IMR-90 (cell line): ENCODE data around the gene PROZ. TPM values are rescaled to one million over a fixed set of nuclear protein-coding genes. Genes with fewer than 3 reads are reported as not detected.

Experiments
- ATAC-seq: fragments of 200-7000 bp; cut with Tn5 transposase; 2 replicates; pipeline ENCODE4 v1.9.1; 2020; ENCODE audit warnings: low read depth, mild to moderate bottlenecking, moderate library complexity
- BruUV-seq: library from RNA; stranded (reverse); fragments of 400-500 nt; replicated peaks from 2 replicates; lab custom pipeline; 2021; lab: Mats Ljungman, UMichigan
- CTCF ChIA-PET: fragments of 300-600 bp; formaldehyde crosslinking; extraction: SDS; loops from one replicate; lab custom pipeline; 2021; ENCODE audit warnings: antibody characterized with exemption; lab: Yijun Ruan, JAX
- POLR2A ChIA-PET: fragments of 300-600 bp; sonication (Branson Sonifier 250); formaldehyde crosslinking; loops from one replicate; lab custom pipeline; 2022; ENCODE audit warnings: antibody characterized with exemption; ENCODE audit not compliant: unreplicated experiment; lab: Charles Lee
- DNase-seq: peaks from one replicate; pipeline ENCODE4 v3.0.0; 2013
- H2AFZ ChIP-seq: replicated peaks from 2 replicates; pipeline ENCODE3; 2013; ENCODE audit warnings: low read length, mild to moderate bottlenecking; ENCODE audit not compliant: poor library complexity
- H2AK5ac ChIP-seq: 2 replicates; pipeline ENCODE4 v1.6.1; 2013; ENCODE audit warnings: low read depth, low read length, inconsistent platforms
- H2AK9ac ChIP-seq: replicated peaks from 2 replicates; pipeline ENCODE3; 2013; ENCODE audit warnings: mild to moderate bottlenecking, low read depth, low read length, moderate library complexity; ENCODE audit not compliant: poor library complexity
- H2BK120ac ChIP-seq: 2 replicates; pipeline ENCODE4 v1.6.1; 2013; ENCODE audit warnings: low read depth, low read length, inconsistent platforms
- H2BK15ac ChIP-seq: 3 replicates; pipeline ENCODE4 v1.6.1; 2013; ENCODE audit warnings: low read depth, low read length, inconsistent platforms
- H2BK20ac ChIP-seq: 2 replicates; pipeline ENCODE4 v1.6.1; 2013; ENCODE audit warnings: low read depth, mild to moderate bottlenecking, inconsistent platforms, low read length, moderate library complexity
- H2BK5ac ChIP-seq: 2 replicates; pipeline ENCODE4 v1.6.1; 2013; ENCODE audit warnings: mild to moderate bottlenecking, low read depth, low read length, inconsistent platforms; ENCODE audit not compliant: poor library complexity, severe bottlenecking
- H3K14ac ChIP-seq: replicated peaks from 2 replicates; pipeline ENCODE4 v1.6.1; 2013; ENCODE audit warnings: low read depth, low read length, inconsistent platforms
- H3K18ac ChIP-seq: 2 replicates; pipeline ENCODE4 v1.6.1; 2013; ENCODE audit warnings: low read depth, low read length, control low read depth
- H3K23ac ChIP-seq: 2 replicates; pipeline ENCODE4 v1.6.1; 2013; ENCODE audit warnings: low read depth, low read length, inconsistent platforms
- H3K27ac ChIP-seq: 2 replicates; pipeline ENCODE4 v1.5.1; 2013; ENCODE audit warnings: mild to moderate bottlenecking, control low read depth, low read length; ENCODE audit not compliant: insufficient read depth
- H3K27me3 ChIP-seq: 2 replicates; pipeline ENCODE4 v1.6.1; 2013; ENCODE audit warnings: low read length; ENCODE audit not compliant: control insufficient read depth, insufficient read depth
- H3K36me3 ChIP-seq: 2 replicates; pipeline ENCODE4 v1.6.1; 2013; ENCODE audit warnings: low read length, mixed read lengths; ENCODE audit not compliant: control insufficient read depth, insufficient read depth
- H3K4ac ChIP-seq: 2 replicates; pipeline ENCODE4 v1.6.1; 2013; ENCODE audit warnings: low read depth, low read length, inconsistent platforms
- H3K4me1 ChIP-seq: 2 replicates; pipeline ENCODE4 v1.6.1; 2013; ENCODE audit warnings: low read length, mixed read lengths; ENCODE audit not compliant: control insufficient read depth, insufficient read depth
- H3K4me2 ChIP-seq: 2 replicates; pipeline ENCODE4 v1.6.1; 2013; ENCODE audit warnings: low read depth, mild to moderate bottlenecking, control low read depth, low read length, moderate library complexity
- H3K4me3 ChIP-seq: 2 replicates; pipeline ENCODE4 v1.5.1; 2013; ENCODE audit warnings: low read depth, mild to moderate bottlenecking, control low read depth, low read length, moderate library complexity; ENCODE audit not compliant: insufficient read depth
- H3K56ac ChIP-seq: 2 replicates; pipeline ENCODE4 v1.6.1; 2013; ENCODE audit warnings: low read length, inconsistent platforms; ENCODE audit not compliant: insufficient read depth; ENCODE audit errors: extremely low read depth
- H3K79me1 ChIP-seq, 2 experiments: 2 replicates each; pipeline ENCODE4 v1.6.1; 2013; ENCODE audit warnings: low read length in 2 of 2, inconsistent platforms in 1 of 2, low read depth in 1 of 2
- H3K9ac ChIP-seq: 2 replicates; pipeline ENCODE4 v1.6.1; 2013; ENCODE audit warnings: low read depth, low read length, control low read depth
- H3K9me1 ChIP-seq: 2 replicates; pipeline ENCODE4 v1.6.1; 2013; ENCODE audit warnings: low read length, inconsistent platforms; ENCODE audit not compliant: insufficient read depth
- H3K9me3 ChIP-seq: 2 replicates; pipeline ENCODE4 v1.6.1; 2013; ENCODE audit warnings: low read length; ENCODE audit not compliant: control insufficient read depth, insufficient read depth
- H4K20me1 ChIP-seq: 2 replicates; pipeline ENCODE4 v1.6.1; 2013; ENCODE audit warnings: low read length, inconsistent platforms; ENCODE audit not compliant: insufficient read depth
- H4K5ac ChIP-seq: 2 replicates; pipeline ENCODE4 v1.6.1; 2013; ENCODE audit warnings: mild to moderate bottlenecking, low read depth, low read length, control low read depth
- H4K8ac ChIP-seq, 2 experiments: 2 replicates each; pipeline ENCODE4 v1.6.1; 2013; ENCODE audit warnings: low read depth in 2 of 2, low read length in 2 of 2, control low read depth in 1 of 2, inconsistent platforms in 1 of 2
- H4K91ac ChIP-seq: 2 replicates; pipeline ENCODE4 v1.6.1; 2013; ENCODE audit warnings: low read depth, low read length, inconsistent platforms; ENCODE audit not compliant: insufficient read depth
- BHLHE40 ChIP-seq: fragments of 150-350 bp; IDR thresholded peaks from 2 replicates; pipeline ENCODE4 v1.6.1; 2016; ENCODE audit warnings: mild to moderate bottlenecking, low read depth, low read length
- CEBPB ChIP-seq: IDR thresholded peaks from 2 replicates; pipeline ENCODE4 v1.6.1; 2012; ENCODE audit warnings: low read depth, low read length, improper control_type of control experiment
- CHD1 ChIP-seq: IDR thresholded peaks from 2 replicates; pipeline ENCODE4 v1.6.1; 2012; ENCODE audit warnings: low read depth, low read length, improper control_type of control experiment
- FOS ChIP-seq: fragments of 150-350 bp; IDR thresholded peaks from 2 replicates; pipeline ENCODE4 v1.6.1; 2016; ENCODE audit warnings: low read depth, low read length
- MAFK ChIP-seq: IDR thresholded peaks from 2 replicates; pipeline ENCODE4 v1.6.1; 2012; ENCODE audit warnings: low read depth, low read length, improper control_type of control experiment
- MAZ ChIP-seq: IDR thresholded peaks from 2 replicates; pipeline ENCODE4 v1.6.1; 2012; ENCODE audit warnings: low read depth, mild to moderate bottlenecking, low read length, improper control_type of control experiment, moderate library complexity, borderline replicate concordance
- MXI1 ChIP-seq: IDR thresholded peaks from 2 replicates; pipeline ENCODE4 v1.6.1; 2012; ENCODE audit warnings: low read depth, mild to moderate bottlenecking, low read length, moderate library complexity, borderline replicate concordance
- NFE2L2 ChIP-seq: fragments of 150-350 bp; IDR thresholded peaks from 2 replicates; pipeline ENCODE4 v1.6.1; 2016; ENCODE audit warnings: low read depth, mild to moderate bottlenecking, low read length
- POLR2A ChIP-seq: IDR thresholded peaks from 2 replicates; pipeline ENCODE4 v1.6.1; 2012; ENCODE audit warnings: mild to moderate bottlenecking, low read depth, low read length
- RAD21 ChIP-seq: IDR thresholded peaks from 2 replicates; pipeline ENCODE4 v1.6.1; 2012; ENCODE audit warnings: low read length, improper control_type of control experiment
- RCOR1 ChIP-seq: IDR thresholded peaks from 2 replicates; pipeline ENCODE4 v1.6.1; 2012; ENCODE audit warnings: mild to moderate bottlenecking, low read length, improper control_type of control experiment; ENCODE audit not compliant: insufficient replicate concordance
- RFX5 ChIP-seq: IDR thresholded peaks from 2 replicates; pipeline ENCODE4 v1.8.0; 2012; ENCODE audit warnings: low read depth, mild to moderate bottlenecking, low read length, moderate library complexity
- SMC3 ChIP-seq: fragments of 150-350 bp; IDR thresholded peaks from 2 replicates; pipeline ENCODE4 v1.6.1; 2016; ENCODE audit warnings: low read depth, mild to moderate bottlenecking, antibody characterized with exemption, low read length, moderate library complexity
- WGBS, 2 experiments: methylation state at CpG; one replicate each; pipeline versions ENCODE4 v1.1.5 to v1.1.7; 2013; ENCODE audit warnings: missing lambda C conversion rate in 2 of 2; ENCODE audit not compliant: insufficient read length in 1 of 2; ENCODE audit errors: extremely low coverage in 2 of 2; 5-methylcytosine and 5-hydroxymethylcytosine counted together
- dilution Hi-C: fragments of 300-500 bp; cut with HindIII; formaldehyde crosslinking; loops from one replicate; pipeline ENCODE4 v1.14.3; 2018; ENCODE audit warnings: low sequenced_read_pairs; ENCODE audit not compliant: unreplicated experiment
- in situ Hi-C: fragments of 300-500 bp; cut with MboI; formaldehyde crosslinking; loops from 3 replicates; pipeline ENCODE4 v1.14.3; 2019; ENCODE audit warnings: low sequenced_read_pairs, inconsistent platforms, mixed read lengths
- intact Hi-C: fragments of 100-400 bp; cut with micrococcal nuclease; formaldehyde crosslinking; loops from 2 replicates; pipeline ENCODE4 v1.10.0; 2022
- polyA plus RNA-seq, 3 experiments: library from polyadenylated mRNA; depleted of rRNA; stranded (reverse); fragments of >200 nt; gene quantifications; 2 replicates each; pipeline ENCODE4 v1.2.3, GENCODE V29; 2012; ENCODE audit warnings: low replicate concordance in 1 of 3
- total RNA-seq: library from RNA; depleted of rRNA; stranded (reverse); fragments of >200 nt; gene quantifications from 2 replicates; pipeline ENCODE4 v1.2.3, GENCODE V29; 2012
- TF ChIP-seq, protein P1 (sequence below): fragments of 150-350 bp; IDR thresholded peaks from 2 replicates; pipeline ENCODE4 v1.6.1; 2017; ENCODE audit warnings: mild to moderate bottlenecking, antibody characterized with exemption, low read length, low read depth
- TF ChIP-seq, protein P2 (sequence below): conservative IDR thresholded peaks from 2 replicates; pipeline ENCODE4 v1.5.1; 2012; ENCODE audit warnings: mild to moderate bottlenecking, low read depth, low read length, improper control_type of control experiment
- TF ChIP-seq, protein P3 (sequence below): fragments of 150-350 bp; IDR thresholded peaks from 2 replicates; pipeline ENCODE4 v1.6.1; 2016; ENCODE audit warnings: low read depth, mild to moderate bottlenecking, low read length, moderate library complexity, borderline replicate concordance

Gene PROZ
- total and polyA plus RNA-seq, 2 of the 4 experiments (the other 2 are of a cell fraction): not detected

DNA sequence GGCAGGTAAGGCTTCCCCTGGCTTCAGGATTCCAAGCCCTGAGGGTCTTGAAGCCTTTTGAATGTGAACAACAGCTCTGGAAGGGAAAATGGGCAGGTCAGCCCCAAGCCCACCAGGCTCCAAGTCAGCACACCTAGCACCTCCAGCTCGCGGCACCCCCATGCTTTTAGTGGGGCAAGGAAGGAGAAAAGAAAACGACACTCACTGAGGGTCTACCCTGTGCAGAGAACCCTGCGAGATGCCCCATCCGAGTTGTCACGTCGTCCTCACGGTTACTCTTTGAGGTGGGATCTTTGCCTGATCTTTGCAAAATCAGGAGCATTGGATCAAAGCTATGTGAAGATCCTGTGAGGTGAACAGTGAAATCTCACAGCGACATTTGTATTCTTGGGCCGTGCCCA, 41.6 kb upstream of the PROZ start:
- no TSS peak for BruUV-seq
- Histone ChIP-seq H3K36me3 (no peaks in the 10 kb centered on the region), H2AK9ac (no peak overlapping the region), H3K79me1 (no peaks in the 10 kb centered on the region), H2BK120ac (no peak overlapping the region), H3K9me1 (peaks cover 4% of the 10 kb centered on the region; the same call in 1 of the 2 replicates), H3K14ac (no peak overlapping the region), H3K4me1 (peaks cover 3% of the 10 kb centered on the region; the same call in 1 of the 2 replicates), H4K8ac (no peak overlapping the region), H3K4me3 (no peak overlapping the region), H3K27ac (no peak overlapping the region), H4K91ac (peak overlapping the region; percentile 72; the same call in 1 of the 2 replicates), H2BK20ac (0 out of 2 replicates have a peak overlapping the region, but pooled peaks have one; percentile 14), H4K20me1 (no peaks in the 10 kb centered on the region), H3K23ac (no peak overlapping the region), H3K9me3 (no peaks in the 10 kb centered on the region; the same call in 1 of the 2 replicates), H2BK15ac (no peak overlapping the region; the same call in 2 of the 3 replicates), H3K27me3 (peaks cover 10% of the 10 kb centered on the region), H3K18ac (no peak overlapping the region), H3K56ac (no peak overlapping the region), H2AK5ac (peak overlapping the region; percentile 5; the same call in 1 of the 2 replicates), H3K4me2 (no peak overlapping the region), H3K4ac (no peak overlapping the region; the same call in 1 of the 2 replicates), H2BK5ac (no peak overlapping the region), H4K5ac (no peak overlapping the region), H2AFZ (no peak overlapping the region), H3K9ac (no peak overlapping the region)
- POLR2A ChIA-PET: no interaction called here
- WGBS, 2 experiments: 94% methylated on average over 2 of the region's 10 CpGs; no CpG with 5 or more reads in 1 of the 2 experiments
- no peak for DNase-seq
- in situ Hi-C loops (no loop called here), dilution Hi-C loops (no loop called here), intact Hi-C loops (no loop called here)
- TF ChIP-seq RFX5 (no peak), CHD1 (no peak), MAZ (no peak), FOS (no peak), CEBPB (no peak), NFE2L2 (no peak), BHLHE40 (no peak), MAFK (no peak), RCOR1 (no peak), SMC3 (no peak), RAD21 (no peak), POLR2A (no peak), MXI1 (no peak)
- TF ChIP-seq, protein P1, sequence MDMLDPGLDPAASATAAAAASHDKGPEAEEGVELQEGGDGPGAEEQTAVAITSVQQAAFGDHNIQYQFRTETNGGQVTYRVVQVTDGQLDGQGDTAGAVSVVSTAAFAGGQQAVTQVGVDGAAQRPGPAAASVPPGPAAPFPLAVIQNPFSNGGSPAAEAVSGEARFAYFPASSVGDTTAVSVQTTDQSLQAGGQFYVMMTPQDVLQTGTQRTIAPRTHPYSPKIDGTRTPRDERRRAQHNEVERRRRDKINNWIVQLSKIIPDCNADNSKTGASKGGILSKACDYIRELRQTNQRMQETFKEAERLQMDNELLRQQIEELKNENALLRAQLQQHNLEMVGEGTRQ: no peak
- TF ChIP-seq, protein P2, sequence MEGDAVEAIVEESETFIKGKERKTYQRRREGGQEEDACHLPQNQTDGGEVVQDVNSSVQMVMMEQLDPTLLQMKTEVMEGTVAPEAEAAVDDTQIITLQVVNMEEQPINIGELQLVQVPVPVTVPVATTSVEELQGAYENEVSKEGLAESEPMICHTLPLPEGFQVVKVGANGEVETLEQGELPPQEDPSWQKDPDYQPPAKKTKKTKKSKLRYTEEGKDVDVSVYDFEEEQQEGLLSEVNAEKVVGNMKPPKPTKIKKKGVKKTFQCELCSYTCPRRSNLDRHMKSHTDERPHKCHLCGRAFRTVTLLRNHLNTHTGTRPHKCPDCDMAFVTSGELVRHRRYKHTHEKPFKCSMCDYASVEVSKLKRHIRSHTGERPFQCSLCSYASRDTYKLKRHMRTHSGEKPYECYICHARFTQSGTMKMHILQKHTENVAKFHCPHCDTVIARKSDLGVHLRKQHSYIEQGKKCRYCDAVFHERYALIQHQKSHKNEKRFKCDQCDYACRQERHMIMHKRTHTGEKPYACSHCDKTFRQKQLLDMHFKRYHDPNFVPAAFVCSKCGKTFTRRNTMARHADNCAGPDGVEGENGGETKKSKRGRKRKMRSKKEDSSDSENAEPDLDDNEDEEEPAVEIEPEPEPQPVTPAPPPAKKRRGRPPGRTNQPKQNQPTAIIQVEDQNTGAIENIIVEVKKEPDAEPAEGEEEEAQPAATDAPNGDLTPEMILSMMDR: no peak
- TF ChIP-seq, protein P3, sequence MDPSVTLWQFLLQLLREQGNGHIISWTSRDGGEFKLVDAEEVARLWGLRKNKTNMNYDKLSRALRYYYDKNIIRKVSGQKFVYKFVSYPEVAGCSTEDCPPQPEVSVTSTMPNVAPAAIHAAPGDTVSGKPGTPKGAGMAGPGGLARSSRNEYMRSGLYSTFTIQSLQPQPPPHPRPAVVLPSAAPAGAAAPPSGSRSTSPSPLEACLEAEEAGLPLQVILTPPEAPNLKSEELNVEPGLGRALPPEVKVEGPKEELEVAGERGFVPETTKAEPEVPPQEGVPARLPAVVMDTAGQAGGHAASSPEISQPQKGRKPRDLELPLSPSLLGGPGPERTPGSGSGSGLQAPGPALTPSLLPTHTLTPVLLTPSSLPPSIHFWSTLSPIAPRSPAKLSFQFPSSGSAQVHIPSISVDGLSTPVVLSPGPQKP: no peak
- no peak for ATAC-seq
- CTCF ChIA-PET: no interaction called here
